NCI-H2196 (cell line): Measurements from ENCODE around the gene ADGRV1.
"Not testable (repeated sequence)": the region's sequence is repeated elsewhere in the genome, so short reads cannot be mapped to it uniquely, and the experiment has no call there.

Experiments used
- DNase-seq: peaks from one replicate; lab custom pipeline; 2025; ENCODE audit not compliant: unreplicated experiment; lab: John Stamatoyannopoulos, UW

The ADGRV1 gene

DNA sequence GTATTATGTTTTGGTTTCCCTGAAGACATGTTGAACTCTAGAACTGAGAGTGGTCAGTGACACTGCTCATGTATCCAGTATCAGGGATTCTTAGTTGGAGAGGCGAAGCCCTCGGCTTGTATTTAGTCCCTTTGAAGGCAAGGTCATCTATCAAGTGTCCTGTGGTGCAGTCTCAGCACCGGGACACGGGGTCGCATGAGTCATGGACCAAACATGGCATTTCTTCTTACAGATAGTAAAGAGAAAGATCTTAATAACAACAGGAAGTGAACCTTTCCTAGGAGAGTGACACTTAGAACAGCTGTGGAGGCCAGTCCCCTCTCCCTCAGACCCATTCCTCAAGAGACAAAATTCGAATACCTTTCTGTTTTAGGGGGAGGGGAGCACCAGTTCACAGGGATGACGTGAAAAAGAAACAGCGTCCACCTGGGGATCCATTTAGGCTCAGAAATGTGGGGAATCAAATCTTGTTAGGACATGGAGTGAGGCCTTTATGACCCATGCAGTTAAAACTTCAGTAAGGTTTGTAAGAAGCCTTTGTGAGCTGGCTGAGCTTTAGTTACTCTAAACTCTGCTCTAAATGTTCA, 86.5 kb downstream of the ADGRV1 start:
- no peak for DNase-seq

DNA sequence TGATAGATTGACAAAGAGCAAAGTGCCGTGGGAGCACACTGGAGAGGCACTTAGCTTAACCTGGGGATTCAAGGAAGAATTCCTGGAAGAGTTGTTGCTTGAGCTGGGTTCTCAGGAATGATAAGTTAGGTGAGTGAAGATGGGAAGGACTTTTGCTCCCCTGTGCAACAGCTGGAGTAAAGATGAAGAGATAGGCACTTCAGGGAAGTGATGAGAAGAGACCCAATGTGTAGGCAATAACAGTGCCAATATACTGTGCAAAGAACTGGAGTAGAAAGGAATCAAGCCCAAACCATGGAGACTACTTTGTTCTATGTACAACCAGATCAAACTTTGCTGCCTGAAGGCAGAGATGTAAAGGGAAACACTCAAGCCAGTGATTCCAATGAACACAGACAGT, 92.2 kb downstream of the ADGRV1 start:
- no peak for DNase-seq

GRCh38 chr5:90654215-90654614, 95.6 kb downstream of the ADGRV1 start:
- no peak for DNase-seq

DNA sequence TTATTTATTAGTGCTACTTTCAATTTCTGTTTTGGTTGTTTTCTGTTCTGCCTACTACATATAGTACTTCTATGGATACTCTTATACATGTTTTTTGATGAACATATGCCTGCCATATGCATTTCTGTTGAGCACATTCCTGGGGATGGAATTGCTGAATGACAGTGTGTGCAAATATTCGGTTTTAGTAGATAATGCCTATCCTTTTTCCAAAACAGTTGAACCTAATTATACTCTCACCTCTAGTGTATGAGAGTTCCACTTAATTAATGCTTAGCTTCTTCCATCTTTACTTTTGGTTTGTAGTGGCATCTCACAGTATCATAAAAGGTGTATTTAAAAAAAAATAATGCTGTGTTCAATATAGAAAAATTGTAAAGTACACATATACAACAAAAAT, 96.8 kb downstream of the ADGRV1 start:
- no peak for DNase-seq

DNA sequence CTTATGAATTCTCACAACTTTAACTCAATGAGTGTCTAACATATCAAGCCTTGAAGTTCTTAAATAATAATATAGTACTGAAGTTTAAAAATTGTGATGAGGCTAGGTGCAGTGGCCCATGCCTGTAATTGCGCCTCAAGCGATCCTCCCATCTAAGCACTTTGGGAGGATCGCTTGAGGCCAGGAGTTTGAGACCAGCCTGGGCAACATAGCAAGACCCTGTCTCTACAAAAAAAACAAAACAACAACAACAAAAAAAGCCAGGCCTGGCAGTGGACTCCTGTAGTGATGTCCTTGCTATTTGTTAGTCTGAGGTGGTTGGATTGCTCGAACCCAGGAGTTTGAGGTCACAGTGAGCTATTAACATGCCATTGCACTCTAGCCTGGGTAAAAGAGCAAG, 98.4 kb downstream of the ADGRV1 start:
- DNase-seq: no peak

- no peak for DNase-seq
Measured at GRCh38 chr5:90657788-90658187, 99.2 kb downstream of the ADGRV1 start.

DNA sequence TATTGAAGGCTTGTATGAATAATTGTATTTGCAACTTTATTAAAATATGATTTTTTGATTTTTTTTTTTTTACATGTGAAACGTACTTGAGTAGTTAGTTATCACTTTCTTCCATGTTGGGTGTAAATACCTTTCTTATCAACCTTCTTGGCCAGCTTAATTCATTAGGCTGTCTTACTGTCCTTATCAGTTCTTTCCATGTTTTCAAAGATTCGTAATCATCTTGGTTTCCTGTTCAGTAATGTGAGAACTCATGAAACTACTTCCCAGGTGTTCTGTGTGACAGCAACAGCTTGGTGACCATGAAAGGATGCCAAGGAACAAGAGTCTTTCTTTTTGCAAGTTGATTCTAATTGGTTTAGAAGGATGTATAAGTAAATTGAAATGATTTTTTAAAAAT, 100.0 kb downstream of the ADGRV1 start:
- DNase-seq: no peak

- DNase-seq: not testable (repeated sequence)
Measured at GRCh38 chr5:90668079-90668565, 109.5 kb downstream of the ADGRV1 start.

DNA sequence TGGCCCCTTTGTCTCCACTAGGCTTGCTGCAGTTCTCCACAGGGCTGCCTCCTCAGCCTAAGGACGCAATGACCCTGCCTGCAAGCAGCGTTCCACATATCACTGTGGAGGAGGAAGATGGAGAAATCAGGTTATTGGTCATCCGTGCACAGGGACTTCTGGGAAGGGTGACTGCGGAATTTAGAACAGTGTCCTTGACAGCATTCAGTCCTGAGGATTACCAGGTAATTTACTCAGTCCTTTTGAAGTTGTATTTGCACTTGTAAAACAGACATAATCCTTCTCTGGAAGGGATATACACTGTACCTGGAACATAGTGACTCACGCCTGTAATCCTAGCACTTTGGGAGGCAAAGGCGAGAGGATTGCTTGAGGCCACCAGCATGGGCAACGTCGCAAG, 116.6 kb downstream of the ADGRV1 start:
- DNase-seq: no peak

DNA sequence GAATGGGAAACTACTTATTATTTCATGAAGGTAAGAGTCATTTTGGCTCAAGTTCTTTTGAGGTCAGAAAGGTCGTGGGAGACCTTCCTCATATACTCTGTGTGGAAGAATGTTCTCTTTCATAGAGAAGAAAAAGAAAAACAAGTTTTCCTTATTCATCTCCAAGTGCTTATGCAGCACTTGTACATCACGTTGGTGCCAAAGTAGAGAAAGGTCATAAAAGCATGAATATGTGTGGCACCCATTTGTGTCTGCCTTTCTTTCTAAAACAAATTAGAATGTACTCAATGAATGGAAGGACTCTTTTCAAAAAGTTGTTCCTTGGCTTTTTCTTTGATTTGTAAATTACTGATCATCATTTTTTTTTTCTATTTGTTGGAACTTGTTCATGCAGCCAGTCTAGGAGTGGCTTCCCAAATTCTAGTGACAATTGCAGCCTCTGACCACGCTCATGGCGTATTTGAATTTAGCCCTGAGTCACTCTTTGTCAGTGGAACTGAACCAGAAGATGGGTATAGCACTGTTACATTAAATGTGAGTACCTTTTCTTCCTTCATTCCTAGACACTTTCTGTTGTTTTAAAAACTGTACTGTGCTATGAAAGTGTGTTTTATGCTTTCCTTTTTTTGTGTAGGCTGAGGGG, 122.4 kb downstream of the ADGRV1 start:
- DNase-seq: no peak

GRCh38 chr5:90682278-90682677, 123.7 kb downstream of the ADGRV1 start:
- DNase-seq: no peak

- no peak for DNase-seq
Measured at GRCh38 chr5:90685425-90686022, 126.9 kb downstream of the ADGRV1 start.

DNA sequence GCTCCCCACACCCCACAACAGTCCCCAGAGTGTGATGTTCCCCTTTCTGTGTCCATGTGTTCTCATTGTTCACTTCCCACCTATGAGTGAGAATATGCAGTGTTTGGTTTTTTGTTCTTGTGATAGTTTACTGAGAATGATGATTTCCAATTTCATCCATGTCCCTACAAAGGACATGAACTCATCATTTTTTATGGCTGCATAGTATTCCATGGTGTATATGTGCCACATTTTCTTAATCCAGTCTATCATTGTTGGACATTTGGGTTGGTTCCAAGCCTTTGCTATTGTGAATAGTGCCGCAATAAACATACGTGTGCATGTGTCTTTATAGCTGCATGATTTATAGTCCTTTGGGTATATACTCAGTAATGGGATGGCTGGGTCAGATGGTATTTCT, 127.8 kb downstream of the ADGRV1 start:
- not testable (repeated sequence) for DNase-seq

DNA sequence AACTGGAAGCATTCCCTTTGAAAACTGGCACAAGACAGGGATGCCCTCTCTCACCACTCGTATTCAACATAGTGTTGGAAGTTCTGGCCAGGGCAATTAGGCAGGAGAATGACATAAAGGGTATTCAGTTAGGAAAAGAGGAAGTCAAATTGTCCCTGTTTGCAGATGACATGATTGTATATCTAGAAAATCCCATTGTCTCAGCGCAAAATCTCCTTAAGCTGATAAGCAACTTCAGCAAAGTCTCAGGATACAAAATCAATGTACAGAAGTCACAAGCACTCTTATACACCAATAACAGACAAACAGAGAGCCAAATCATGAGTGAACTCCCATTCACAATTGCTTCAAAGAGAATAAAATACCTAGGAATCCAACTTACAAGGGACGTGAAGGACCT, 128.9 kb downstream of the ADGRV1 start:
- DNase-seq: not testable (repeated sequence)

DNA sequence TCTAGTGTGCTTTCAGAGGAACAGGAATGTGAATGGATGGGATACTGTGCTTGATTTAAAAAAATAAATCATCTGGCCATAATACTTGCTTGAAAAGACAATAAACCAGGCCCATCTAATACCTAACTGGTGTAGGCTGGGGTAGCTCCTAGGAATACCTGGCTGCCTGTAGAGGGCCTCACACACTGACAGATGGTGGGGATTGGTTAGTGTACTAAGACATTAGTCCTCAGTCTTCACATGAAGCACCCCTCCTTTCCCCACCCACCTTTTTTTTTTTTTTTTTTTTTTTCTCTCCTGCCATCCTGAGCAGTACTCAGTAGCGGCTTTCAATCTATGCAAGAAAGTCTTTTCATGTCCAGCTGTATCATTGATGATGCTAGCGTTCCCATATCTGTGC, 130.5 kb downstream of the ADGRV1 start:
- DNase-seq: no peak

DNA sequence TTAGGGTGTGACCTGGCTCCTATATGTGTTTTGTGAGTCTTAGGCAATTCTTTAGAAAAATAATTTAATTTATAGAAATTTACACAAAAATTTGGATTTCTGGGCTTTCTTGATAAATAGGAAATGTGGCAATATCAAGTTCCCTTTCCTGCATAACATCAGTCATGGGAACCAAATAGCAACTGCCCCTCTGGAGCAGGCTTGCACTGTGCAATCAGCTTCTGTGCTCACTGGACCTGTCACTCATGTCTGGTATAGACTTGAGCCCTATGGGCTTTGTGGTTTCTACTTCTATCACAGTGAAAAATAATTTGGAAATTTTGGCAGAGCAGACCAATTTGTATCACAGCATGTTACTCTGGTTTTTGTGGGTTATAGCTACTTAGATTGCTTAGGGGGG, 131.7 kb downstream of the ADGRV1 start:
- DNase-seq: no peak

GRCh38 chr5:90691533-90691932, 132.9 kb downstream of the ADGRV1 start:
- no peak for DNase-seq

- DNase-seq: no peak
Measured at GRCh38 chr5:90696153-90696552, 137.6 kb downstream of the ADGRV1 start.

DNA sequence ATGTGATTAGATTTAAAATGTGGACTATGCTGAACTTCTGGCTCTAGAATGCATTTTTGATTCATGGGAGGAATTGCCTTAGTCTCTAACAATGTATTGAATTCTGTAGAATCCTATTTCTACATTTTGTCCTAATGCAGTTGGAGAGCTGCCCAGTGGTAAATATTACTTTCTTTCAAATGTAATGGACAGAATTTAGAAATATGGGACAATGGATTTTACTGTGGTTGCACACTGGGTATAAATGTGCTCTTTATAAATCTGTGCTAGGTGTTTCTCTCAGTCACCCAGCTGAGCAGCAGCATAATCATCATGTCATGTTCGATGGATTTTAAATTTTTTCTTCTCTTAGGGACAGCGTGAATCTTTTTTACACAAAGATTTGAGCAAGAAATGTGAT, 141.7 kb downstream of the ADGRV1 start:
- DNase-seq: no peak

GRCh38 chr5:90703932-90704331, 145.3 kb downstream of the ADGRV1 start:
- no peak for DNase-seq

DNA sequence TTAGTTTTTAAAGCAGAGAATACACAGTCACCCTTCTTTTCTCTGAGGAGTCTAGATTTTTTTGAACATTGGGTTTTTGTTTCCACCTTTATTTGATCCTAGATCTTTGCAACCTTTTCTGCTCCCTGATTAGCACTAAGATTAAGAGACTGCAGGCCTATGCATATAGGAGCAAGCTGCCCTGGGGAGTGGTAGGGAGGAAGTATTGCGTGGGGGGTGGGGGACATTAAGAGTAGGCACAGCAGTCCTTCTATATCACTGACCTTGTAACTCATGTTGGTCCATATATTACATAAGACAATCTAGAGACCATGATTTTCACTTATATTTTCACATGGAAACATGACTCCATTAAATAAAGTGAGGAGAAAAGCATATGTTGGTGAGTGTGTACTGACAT, 149.1 kb downstream of the ADGRV1 start:
- no peak for DNase-seq

DNA sequence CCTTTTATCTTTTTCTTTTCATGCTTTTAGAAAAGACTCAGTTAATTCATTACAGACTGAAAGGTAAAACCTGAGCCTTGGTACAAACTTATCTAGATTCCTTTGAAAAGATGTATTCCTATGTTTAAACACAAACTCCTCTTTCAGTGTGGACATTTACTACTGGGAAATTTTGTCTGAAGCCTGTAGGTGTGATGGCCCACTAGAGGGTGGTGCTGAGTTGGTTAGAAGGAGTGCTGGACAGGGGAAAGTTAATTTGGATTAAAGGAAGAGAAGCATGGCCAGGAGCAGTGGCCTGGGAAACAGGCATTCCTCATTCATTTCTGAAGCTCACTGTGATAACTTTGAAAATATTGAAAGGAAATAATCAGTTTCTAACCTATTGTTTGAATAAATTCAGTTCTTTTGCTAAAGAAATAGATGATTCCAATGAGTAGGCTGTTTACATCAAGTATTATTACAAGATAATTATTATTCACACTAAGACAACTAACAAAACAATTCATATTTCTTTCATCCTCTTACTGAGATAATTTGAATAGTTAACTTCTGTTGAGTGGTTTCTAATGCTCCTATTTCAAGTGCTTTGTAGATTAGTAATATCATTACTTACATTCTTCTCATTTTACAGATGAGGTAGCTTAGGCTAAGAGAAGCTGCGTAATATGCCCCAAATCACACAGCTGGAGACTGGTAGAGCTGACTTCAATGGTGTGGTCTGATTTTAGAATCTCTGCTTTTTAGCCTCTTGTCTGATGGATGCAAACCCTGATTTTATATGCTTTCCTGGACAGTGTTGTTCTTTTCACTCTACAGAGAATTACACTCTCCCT, 150.9 kb downstream of the ADGRV1 start:
- peak; percentile 3 for DNase-seq
